ENCODE results near the gene NAA20.

DNA sequence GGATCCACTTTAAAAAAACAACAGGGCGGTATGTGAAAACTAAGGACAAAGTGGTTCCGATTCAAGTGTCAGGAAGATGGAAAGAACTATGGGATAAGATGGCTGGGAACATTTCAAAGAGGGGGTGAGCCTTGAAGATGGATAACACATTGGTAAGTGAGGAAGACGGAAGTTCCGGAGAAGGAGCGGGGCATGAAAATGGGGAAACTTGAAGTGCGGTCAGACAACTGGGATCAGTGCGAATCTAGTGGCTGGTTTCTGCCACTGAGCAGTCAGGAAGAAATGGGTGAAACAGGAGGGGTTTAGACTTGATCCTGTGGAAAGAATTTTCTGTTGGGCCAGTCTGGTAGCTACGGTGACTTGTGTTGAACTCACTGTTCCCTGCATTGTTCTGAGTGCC, 1.2 kb downstream of the NAA20 start:
- TF ChIP-seq POLR2A (IDR thresholded peaks at IDR 0.05) = no peak
- TF ChIP-seq, protein P1, sequence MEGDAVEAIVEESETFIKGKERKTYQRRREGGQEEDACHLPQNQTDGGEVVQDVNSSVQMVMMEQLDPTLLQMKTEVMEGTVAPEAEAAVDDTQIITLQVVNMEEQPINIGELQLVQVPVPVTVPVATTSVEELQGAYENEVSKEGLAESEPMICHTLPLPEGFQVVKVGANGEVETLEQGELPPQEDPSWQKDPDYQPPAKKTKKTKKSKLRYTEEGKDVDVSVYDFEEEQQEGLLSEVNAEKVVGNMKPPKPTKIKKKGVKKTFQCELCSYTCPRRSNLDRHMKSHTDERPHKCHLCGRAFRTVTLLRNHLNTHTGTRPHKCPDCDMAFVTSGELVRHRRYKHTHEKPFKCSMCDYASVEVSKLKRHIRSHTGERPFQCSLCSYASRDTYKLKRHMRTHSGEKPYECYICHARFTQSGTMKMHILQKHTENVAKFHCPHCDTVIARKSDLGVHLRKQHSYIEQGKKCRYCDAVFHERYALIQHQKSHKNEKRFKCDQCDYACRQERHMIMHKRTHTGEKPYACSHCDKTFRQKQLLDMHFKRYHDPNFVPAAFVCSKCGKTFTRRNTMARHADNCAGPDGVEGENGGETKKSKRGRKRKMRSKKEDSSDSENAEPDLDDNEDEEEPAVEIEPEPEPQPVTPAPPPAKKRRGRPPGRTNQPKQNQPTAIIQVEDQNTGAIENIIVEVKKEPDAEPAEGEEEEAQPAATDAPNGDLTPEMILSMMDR (IDR thresholded peaks at IDR 0.05) = no peak

All from Peyer's patch (tissue), 4 donors.